C4-2B (cell line): Measurements from ENCODE around the gene FAM221B.

Experiments used
- CTCF ChIP-seq: fragments of 450-650 bp; conservative IDR thresholded peaks from 2 replicates; pipeline ENCODE4 v1.5.1; 2017; ENCODE audit warnings: mild to moderate bottlenecking
- ZFX ChIP-seq: fragments of 450-650 bp; IDR thresholded peaks from 2 replicates; pipeline ENCODE4 v1.6.1; 2017

DNA sequence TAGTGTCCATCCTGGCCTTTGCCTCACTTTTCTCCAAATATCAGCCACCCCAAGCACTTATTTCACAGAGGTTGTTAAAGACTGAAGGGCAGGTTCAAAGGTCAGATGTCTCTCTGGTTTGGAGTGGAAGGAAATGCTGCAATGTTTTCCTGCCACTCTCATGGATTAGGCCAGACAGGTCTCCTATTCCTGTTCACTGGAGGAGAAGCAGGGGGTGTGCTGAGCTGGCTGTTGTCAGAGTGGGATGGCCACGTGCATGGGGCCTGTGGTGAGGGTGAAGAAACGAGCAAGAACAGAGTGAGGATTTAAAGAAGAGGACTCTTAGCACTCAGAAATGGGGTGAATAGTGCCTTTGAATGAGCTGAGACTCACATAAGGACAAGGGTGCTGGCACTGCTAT, 7.2 kb upstream of the FAM221B start:
- TF ChIP-seq CTCF = no peak
- TF ChIP-seq ZFX = no peak
